NCI-H82 (cell line): ENCODE measurements around the gene PTPRF.

Experiments used
- DNase-seq: peaks from one replicate; lab custom pipeline; 2025; lab: John Stamatoyannopoulos, UW

The PTPRF gene

GRCh38 chr1:43577655-43578542 is 47.2 kb downstream of the PTPRF start:
- DNase-seq, result no peak

- DNase-seq, result no peak
Measured at GRCh38 chr1:43580039-43580438, 49.4 kb downstream of the PTPRF start.

GRCh38 chr1:43582162-43582566 is 51.5 kb downstream of the PTPRF start:
- no peak for DNase-seq

- no peak for DNase-seq
Measured at GRCh38 chr1:43583058-43583457, 52.4 kb downstream of the PTPRF start.

GRCh38 chr1:43584204-43584603 is 53.5 kb downstream of the PTPRF start:
- DNase-seq, result no peak

- no peak for DNase-seq
Measured at GRCh38 chr1:43585557-43585956, 54.9 kb downstream of the PTPRF start.

- DNase-seq, result no peak
Measured at GRCh38 chr1:43586136-43586731, 55.6 kb downstream of the PTPRF start.

GRCh38 chr1:43587001-43587400 is 56.3 kb downstream of the PTPRF start:
- DNase-seq, result no peak

DNA sequence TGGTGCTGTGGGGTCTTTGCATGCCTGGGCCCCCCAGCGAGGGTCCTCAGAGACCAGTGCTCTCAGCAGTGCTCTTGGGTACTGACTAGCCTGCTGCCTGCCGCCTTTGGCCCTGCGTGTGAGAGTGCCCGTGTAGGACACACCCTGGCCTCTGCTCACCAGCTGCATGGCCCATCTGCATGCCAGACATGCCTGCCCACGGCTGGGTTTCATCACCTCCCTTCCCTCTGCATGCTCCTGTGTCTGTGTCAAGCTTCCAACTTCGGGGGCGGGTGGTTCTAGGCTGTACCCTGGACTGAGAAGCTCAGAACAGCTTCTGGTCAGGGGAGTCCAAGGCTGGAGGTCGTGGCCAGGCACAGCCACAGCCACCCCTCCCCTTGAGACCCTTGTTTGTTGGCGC is 56.9 kb downstream of the PTPRF start:
- DNase-seq, result no peak

- no peak for DNase-seq
Measured at GRCh38 chr1:43588592-43588991, 57.9 kb downstream of the PTPRF start.

DNA sequence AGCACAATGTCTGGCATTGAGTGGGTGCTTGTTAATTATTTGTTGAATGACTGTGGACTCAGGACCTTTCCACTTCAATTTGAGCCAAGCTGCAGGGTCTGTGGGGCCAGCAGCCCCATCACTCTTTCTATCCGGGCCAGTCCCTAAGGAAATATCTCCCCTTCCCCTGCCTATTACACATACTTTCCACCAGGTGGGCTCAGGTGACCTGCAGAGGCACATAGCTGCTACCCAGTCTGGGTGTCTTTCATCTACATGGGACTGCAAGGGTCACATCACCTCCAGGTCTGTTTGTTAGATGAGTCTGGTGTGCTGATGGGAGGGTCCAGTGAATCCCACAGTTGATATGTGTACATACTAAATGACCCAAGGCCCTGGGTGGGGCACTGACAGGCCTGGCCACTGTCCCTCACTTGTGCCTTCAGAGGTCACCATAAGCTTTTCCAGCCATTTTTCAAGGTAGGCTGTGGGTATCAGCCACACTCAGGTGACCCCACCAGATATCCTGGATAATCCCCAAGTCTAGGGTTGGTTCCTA is 59.8 kb downstream of the PTPRF start:
- no peak for DNase-seq

DNA sequence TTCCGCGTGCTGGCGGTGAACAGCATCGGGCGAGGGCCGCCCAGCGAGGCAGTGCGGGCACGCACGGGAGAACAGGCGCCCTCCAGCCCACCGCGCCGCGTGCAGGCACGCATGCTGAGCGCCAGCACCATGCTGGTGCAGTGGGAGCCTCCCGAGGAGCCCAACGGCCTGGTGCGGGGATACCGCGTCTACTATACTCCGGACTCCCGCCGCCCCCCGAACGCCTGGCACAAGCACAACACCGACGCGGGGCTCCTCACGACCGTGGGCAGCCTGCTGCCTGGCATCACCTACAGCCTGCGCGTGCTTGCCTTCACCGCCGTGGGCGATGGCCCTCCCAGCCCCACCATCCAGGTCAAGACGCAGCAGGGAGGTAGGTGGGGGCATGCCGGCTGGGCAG is 60.5 kb downstream of the PTPRF start:
- no peak for DNase-seq

GRCh38 chr1:43592051-43592665 is 61.5 kb downstream of the PTPRF start:
- no peak for DNase-seq

DNA sequence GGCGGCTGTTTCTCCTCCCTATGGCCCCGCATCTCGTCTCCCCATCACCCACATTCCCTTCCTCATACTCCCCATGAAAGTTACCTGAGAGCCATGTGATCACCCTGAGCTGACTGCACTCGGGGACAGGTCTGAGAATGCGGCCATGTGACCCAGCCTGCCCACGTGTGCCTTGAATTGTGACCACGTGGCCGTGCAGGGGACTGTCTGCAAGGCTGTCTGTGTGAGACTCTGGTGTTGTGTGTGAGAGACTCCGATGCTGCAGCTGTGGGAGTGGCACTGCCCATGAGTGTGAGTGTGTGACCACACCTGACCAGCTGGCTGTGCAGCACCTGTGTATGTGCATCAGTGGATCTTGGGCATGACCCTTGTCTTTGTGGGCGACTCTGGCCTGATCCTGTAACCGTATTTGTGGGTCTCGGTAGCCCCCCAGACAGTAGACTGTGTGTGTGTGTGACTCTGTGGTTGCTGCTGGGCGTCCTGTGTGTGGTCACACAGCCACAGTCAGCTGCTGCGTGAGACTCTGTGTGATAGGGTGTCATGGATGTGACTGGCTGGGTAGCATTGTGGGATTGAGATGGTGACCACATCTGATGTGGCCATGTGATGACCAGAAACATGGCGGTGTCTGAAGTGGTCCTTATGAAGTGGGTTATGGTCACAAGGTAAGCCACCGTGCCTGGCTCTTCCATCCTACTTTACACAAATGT is 62.4 kb downstream of the PTPRF start:
- DNase-seq, result no peak

DNA sequence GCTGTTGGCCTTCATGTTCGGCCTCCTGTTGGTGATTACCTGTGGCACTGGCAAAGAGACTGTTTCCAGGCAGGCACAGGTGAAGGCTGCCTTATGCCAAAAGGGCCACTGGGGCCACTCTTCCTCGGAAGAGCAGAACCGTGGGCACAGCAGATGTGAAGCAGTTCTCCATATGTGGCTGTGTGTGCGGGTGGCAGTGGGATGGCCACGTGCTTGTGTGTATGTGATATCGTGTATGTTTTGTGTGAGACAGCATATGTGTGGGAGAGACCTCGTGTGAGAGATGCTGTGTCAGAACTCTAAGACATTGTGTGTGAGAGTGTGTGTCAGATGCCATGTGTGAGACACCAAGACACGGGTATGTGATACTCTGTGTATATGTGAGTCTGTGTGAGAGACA is 65.9 kb downstream of the PTPRF start:
- no peak for DNase-seq

GRCh38 chr1:43597028-43597427 is 66.3 kb downstream of the PTPRF start:
- DNase-seq, result no peak

- DNase-seq, result no peak
Measured at GRCh38 chr1:43597721-43598120, 67.0 kb downstream of the PTPRF start.

GRCh38 chr1:43598622-43599021 is 67.9 kb downstream of the PTPRF start:
- DNase-seq, result no peak

GRCh38 chr1:43600033-43601020 is 69.6 kb downstream of the PTPRF start:
- peak; percentile 7 for DNase-seq

GRCh38 chr1:43602990-43603389 is 72.3 kb downstream of the PTPRF start:
- DNase-seq, result no peak

- DNase-seq, result no peak
Measured at GRCh38 chr1:43604192-43604591, 73.5 kb downstream of the PTPRF start.
